Activated T-helper 17 cell treated with anti-CD3 and anti-CD28 coated beads, Interleukin-2, amount 50 U/mL, for 72 hours (primary cell): Measurements from ENCODE around the gene SLC2A11. TPM values are rescaled to one million over a fixed set of nuclear protein-coding genes. Genes with fewer than 3 reads are reported as not detected.

ENCODE experiments used
- ATAC-seq: fragments of 150-1000 bp; cut with Tn5 transposase; replicated peaks from 2 replicates; pipeline ENCODE4 v1.10.0; 2021; ENCODE audit warnings: mild to moderate bottlenecking, moderate library complexity
- H3K27ac Mint-ChIP-seq: one replicate; pipeline ENCODE4 v1.8.0; 2022; ENCODE audit warnings: mixed read lengths
- H3K27me3 Mint-ChIP-seq: one replicate; pipeline ENCODE4 v1.8.0; 2022; ENCODE audit warnings: mixed read lengths
- H3K36me3 Mint-ChIP-seq: one replicate; pipeline ENCODE4 v1.8.0; 2022; ENCODE audit warnings: low read depth, mild to moderate bottlenecking, mixed read lengths
- H3K4me1 Mint-ChIP-seq: one replicate; pipeline ENCODE4 v1.8.0; 2022; ENCODE audit warnings: mixed read lengths
- H3K4me3 Mint-ChIP-seq: one replicate; pipeline ENCODE4 v1.8.0; 2022; ENCODE audit warnings: mild to moderate bottlenecking, mixed read lengths
- H3K9me3 Mint-ChIP-seq: one replicate; pipeline ENCODE4 v1.8.0; 2022; ENCODE audit warnings: mixed read lengths
- total RNA-seq, 2 donors: library from RNA; stranded (reverse); gene quantifications; one replicate each; pipeline ENCODE4 v1.2.3, GENCODE V29; 2022

The SLC2A11 gene
- 1 to 10 TPM; 3.8 to 5.9 TPM for total RNA-seq

- H3K4me3 Mint-ChIP-seq = peak within 1 kb of the TSS; percentile 93
- no peaks in the 10 kb centered on the region for H3K27me3 Mint-ChIP-seq
- peak within 1 kb of the TSS; percentile 88 for H3K27ac Mint-ChIP-seq
- H3K36me3 Mint-ChIP-seq = no peaks in the 10 kb centered on the region
- ATAC-seq = peak; percentile 96
- peaks cover 11% of the 10 kb centered on the region for H3K4me1 Mint-ChIP-seq
- H3K9me3 Mint-ChIP-seq = no peaks in the 10 kb centered on the region
Observed at GRCh38 chr22:23857606-23858483, at the start of gene SLC2A11. Gene SLC2A11, plus strand, starts transcription at chr22:23857875. Its CDS starts 125 bp downstream, at chr22:23858000.

- ATAC-seq = no peak
- Mint-ChIP-seq H3K27ac (no peak overlapping the region), H3K4me3 (no peak overlapping the region), H3K4me1 (no peaks in the 10 kb centered on the region), H3K27me3 (no peaks in the 10 kb centered on the region), H3K9me3 (no peaks in the 10 kb centered on the region), H3K36me3 (peaks cover 67% of the 10 kb centered on the region)
Observed at GRCh38 chr22:23812378-23812777, 45.3 kb upstream of the SLC2A11 start.

GRCh38 chr22:23815541-23816155 is 42.0 kb upstream of the SLC2A11 start:
- no peak for ATAC-seq
- peaks cover 4% of the 10 kb centered on the region for H3K4me1 Mint-ChIP-seq
- H3K27me3 Mint-ChIP-seq = no peaks in the 10 kb centered on the region
- H3K9me3 Mint-ChIP-seq = no peaks in the 10 kb centered on the region
- no peak overlapping the region for H3K27ac Mint-ChIP-seq
- H3K4me3 Mint-ChIP-seq = no peak overlapping the region
- peaks cover 85% of the 10 kb centered on the region for H3K36me3 Mint-ChIP-seq

- Mint-ChIP-seq H3K27me3 (no peaks in the 10 kb centered on the region), H3K36me3 (peaks cover 85% of the 10 kb centered on the region), H3K4me1 (peaks cover 6% of the 10 kb centered on the region), H3K9me3 (no peaks in the 10 kb centered on the region), H3K27ac (no peak overlapping the region), H3K4me3 (no peak overlapping the region)
- no peak for ATAC-seq
Observed at GRCh38 chr22:23816156-23816976, 41.3 kb upstream of the SLC2A11 start.

- Mint-ChIP-seq H3K4me3 (no peak overlapping the region), H3K9me3 (no peaks in the 10 kb centered on the region), H3K27ac (peak overlapping the region; percentile 24), H3K36me3 (peaks cover 88% of the 10 kb centered on the region), H3K4me1 (peaks cover 6% of the 10 kb centered on the region), H3K27me3 (no peaks in the 10 kb centered on the region)
- no peak for ATAC-seq
Observed at GRCh38 chr22:23817146-23817545, 40.5 kb upstream of the SLC2A11 start.

GRCh38 chr22:23818541-23818940 is 39.1 kb upstream of the SLC2A11 start:
- ATAC-seq = no peak
- no peaks in the 10 kb centered on the region for H3K9me3 Mint-ChIP-seq
- peaks cover 6% of the 10 kb centered on the region for H3K4me1 Mint-ChIP-seq
- no peak overlapping the region for H3K4me3 Mint-ChIP-seq
- H3K27me3 Mint-ChIP-seq = no peaks in the 10 kb centered on the region
- H3K36me3 Mint-ChIP-seq = peaks cover 88% of the 10 kb centered on the region
- no peak overlapping the region for H3K27ac Mint-ChIP-seq

GRCh38 chr22:23820748-23821211 is 36.9 kb upstream of the SLC2A11 start:
- peak; percentile 86 for ATAC-seq
- Mint-ChIP-seq H3K9me3 (no peaks in the 10 kb centered on the region), H3K27me3 (no peaks in the 10 kb centered on the region), H3K4me3 (peak overlapping the region; percentile 31), H3K27ac (peak overlapping the region; percentile 92), H3K4me1 (peaks cover 6% of the 10 kb centered on the region), H3K36me3 (peaks cover 97% of the 10 kb centered on the region)

- no peaks in the 10 kb centered on the region for H3K9me3 Mint-ChIP-seq
- no peak overlapping the region for H3K4me3 Mint-ChIP-seq
- H3K27ac Mint-ChIP-seq = peak overlapping the region; percentile 92
- H3K36me3 Mint-ChIP-seq = peaks cover 92% of the 10 kb centered on the region
- peaks cover 6% of the 10 kb centered on the region for H3K4me1 Mint-ChIP-seq
- no peaks in the 10 kb centered on the region for H3K27me3 Mint-ChIP-seq
- ATAC-seq = no peak
Observed at GRCh38 chr22:23822101-23822671, 35.5 kb upstream of the SLC2A11 start.

GRCh38 chr22:23823331-23823791 is 34.3 kb upstream of the SLC2A11 start:
- H3K27me3 Mint-ChIP-seq = no peaks in the 10 kb centered on the region
- ATAC-seq = no peak
- no peak overlapping the region for H3K4me3 Mint-ChIP-seq
- H3K9me3 Mint-ChIP-seq = no peaks in the 10 kb centered on the region
- peak overlapping the region; percentile 92 for H3K27ac Mint-ChIP-seq
- peaks cover 6% of the 10 kb centered on the region for H3K4me1 Mint-ChIP-seq
- peaks cover 81% of the 10 kb centered on the region for H3K36me3 Mint-ChIP-seq

- H3K36me3 Mint-ChIP-seq = peaks cover 79% of the 10 kb centered on the region
- H3K9me3 Mint-ChIP-seq = no peaks in the 10 kb centered on the region
- no peak for ATAC-seq
- H3K27ac Mint-ChIP-seq = peak overlapping the region; percentile 92
- H3K4me1 Mint-ChIP-seq = peaks cover 6% of the 10 kb centered on the region
- no peak overlapping the region for H3K4me3 Mint-ChIP-seq
- H3K27me3 Mint-ChIP-seq = no peaks in the 10 kb centered on the region
Observed at GRCh38 chr22:23824476-23825245, 33.0 kb upstream of the SLC2A11 start.

GRCh38 chr22:23825246-23825905 is 32.3 kb upstream of the SLC2A11 start:
- ATAC-seq = no peak
- Mint-ChIP-seq H3K9me3 (no peaks in the 10 kb centered on the region), H3K4me1 (peaks cover 4% of the 10 kb centered on the region), H3K36me3 (peaks cover 79% of the 10 kb centered on the region), H3K27me3 (no peaks in the 10 kb centered on the region), H3K27ac (peak overlapping the region; percentile 82), H3K4me3 (no peak overlapping the region)

- no peak for ATAC-seq
- peaks cover 75% of the 10 kb centered on the region for H3K36me3 Mint-ChIP-seq
- no peaks in the 10 kb centered on the region for H3K4me1 Mint-ChIP-seq
- H3K27me3 Mint-ChIP-seq = no peaks in the 10 kb centered on the region
- no peak overlapping the region for H3K4me3 Mint-ChIP-seq
- H3K27ac Mint-ChIP-seq = peak overlapping the region; percentile 82
- H3K9me3 Mint-ChIP-seq = no peaks in the 10 kb centered on the region
Observed at GRCh38 chr22:23826510-23827350, 30.9 kb upstream of the SLC2A11 start.
